ENCODE results near the gene TKT. TPM values are rescaled to one million over a fixed set of nuclear protein-coding genes. Genes with fewer than 3 reads are reported as not detected.

Gene TKT
- total and polyA plus RNA-seq, 7 donors, result 10.5 to 51.9 (median 23.1) TPM

DNA sequence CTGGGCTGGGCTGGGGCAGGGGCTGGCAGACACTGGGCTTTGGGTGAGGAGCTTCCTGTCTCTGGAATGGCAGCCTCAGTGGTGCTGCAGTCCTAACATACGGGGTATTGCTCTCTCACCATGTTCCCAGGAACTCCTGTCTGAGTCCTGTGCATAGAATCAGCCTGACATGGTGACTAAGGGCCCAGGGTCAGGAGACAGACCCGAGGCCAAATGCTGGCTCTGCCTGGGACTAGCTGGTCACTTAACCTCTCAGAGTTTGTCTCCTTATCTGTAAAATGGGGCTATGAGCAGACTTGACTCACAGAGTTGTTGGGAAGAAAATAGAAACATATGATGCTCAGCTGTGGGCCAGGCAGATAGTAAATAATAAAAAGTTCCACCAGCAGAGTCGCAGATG lies 66.5 kb downstream of the TKT start:
- no peak for TF ChIP-seq CTCF (IDR thresholded peaks at IDR 0.05)
- DNase-seq (no peak), ATAC-seq (no peak)
- WGBS, 3 donors, result 88 to 97% (median 95%) methylated on average over 3 of the region's 3 CpGs
- no peak overlapping the region for H3K4me3 ChIP-seq
- H3K27ac ChIP-seq, result no peak overlapping the region
- no peaks in the 10 kb centered on the region for H3K27me3 ChIP-seq (ENCODE audit: insufficient read depth in 3 of 3, low read length in 2 of 3)
- no peaks in the 10 kb centered on the region for H3K9me3 ChIP-seq
- peaks cover 5% of the 10 kb centered on the region for H3K4me1 ChIP-seq
- intact Hi-C loops (cut with DNase I), result no loop called here
- H3K36me3 ChIP-seq (ENCODE audit: insufficient read depth in 1 of 2, low read depth in 1 of 2), result peaks cover 0 to 32% of the 10 kb centered on the region in 2 donors

- Histone ChIP-seq H3K4me3 (no peak overlapping the region), H3K9me3 (no peaks in the 10 kb centered on the region), H3K27me3 (ENCODE audit: insufficient read depth in 3 of 3, low read length in 2 of 3) (no peaks in the 10 kb centered on the region), H3K27ac (no peak overlapping the region), H3K36me3 (ENCODE audit: insufficient read depth in 1 of 2, low read depth in 1 of 2) (peaks cover 0 to 33% of the 10 kb centered on the region in 2 donors), H3K4me1 (no peaks in the 10 kb centered on the region)
- TF ChIP-seq CTCF (IDR thresholded peaks at IDR 0.05), result no peak
- WGBS, 3 donors, result 92 to 95% (median 94%) methylated on average over 13 of the region's 13 CpGs
- ATAC-seq (no peak), DNase-seq (peak in 1 of 2 donors; percentile 28)
- intact Hi-C loops (cut with DNase I), result no loop called here
These were observed 67.1 kb downstream of the TKT start for GRCh38 chr3:53188720-53189119.

GRCh38 chr3:53188136-53188685 lies 67.6 kb downstream of the TKT start:
- DNase-seq, result no peak
- intact Hi-C loops (cut with DNase I), result no loop called here
- no peak for TF ChIP-seq CTCF (IDR thresholded peaks at IDR 0.05)
- Histone ChIP-seq H3K27me3 (ENCODE audit: insufficient read depth in 3 of 3, low read length in 2 of 3) (no peaks in the 10 kb centered on the region), H3K4me1 (no peaks in the 10 kb centered on the region), H3K36me3 (ENCODE audit: insufficient read depth in 1 of 2, low read depth in 1 of 2) (peaks cover 0 to 38% of the 10 kb centered on the region in 2 donors), H3K27ac (no peak overlapping the region), H3K4me3 (no peak overlapping the region), H3K9me3 (no peaks in the 10 kb centered on the region)
- no peak for ATAC-seq
- WGBS, 3 donors, result 87 to 91% (median 90%) methylated on average over 5 of the region's 5 CpGs

- no peaks in the 10 kb centered on the region for H3K27me3 ChIP-seq (ENCODE audit: insufficient read depth in 3 of 3, low read length in 2 of 3)
- WGBS, 3 donors, result 82 to 93% (median 88%) methylated on average over 4 of the region's 4 CpGs
- H3K27ac ChIP-seq, result no peak overlapping the region
- H3K9me3 ChIP-seq, result no peaks in the 10 kb centered on the region
- H3K36me3 ChIP-seq (ENCODE audit: insufficient read depth in 1 of 2, low read depth in 1 of 2), result peaks cover 0 to 41% of the 10 kb centered on the region in 2 donors
- intact Hi-C loops (cut with DNase I), result no loop called here
- DNase-seq, result peak in 1 of 2 donors; percentile 23
- H3K4me1 ChIP-seq, result no peaks in the 10 kb centered on the region
- no peak for TF ChIP-seq CTCF (IDR thresholded peaks at IDR 0.05)
- no peak for ATAC-seq
- H3K4me3 ChIP-seq, result no peak overlapping the region
These were observed 68.4 kb downstream of the TKT start for GRCh38 chr3:53187430-53187829.

DNA sequence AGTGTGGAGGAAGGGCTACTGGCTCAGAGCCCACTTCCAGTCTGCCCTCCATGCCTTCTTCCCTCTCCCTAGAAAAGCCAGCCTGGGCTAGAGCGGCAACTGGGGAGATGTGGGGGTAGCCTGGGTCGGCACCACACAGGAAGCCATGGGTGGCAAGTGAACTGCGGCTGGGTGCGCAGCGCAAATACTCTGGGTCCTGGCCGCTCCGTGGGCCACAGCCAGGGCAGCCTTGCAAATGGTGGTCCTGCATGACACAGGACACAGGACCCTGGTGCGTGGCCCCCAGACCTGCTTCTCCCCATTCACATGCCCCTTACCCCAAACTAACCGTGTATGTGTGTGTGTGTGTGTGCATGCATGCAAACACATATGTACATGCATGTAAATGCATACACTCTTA lies 69.1 kb downstream of the TKT start:
- intact Hi-C loops (cut with DNase I), result no loop called here
- peak in 1 of 2 donors; percentile 29 for DNase-seq
- Histone ChIP-seq H3K4me3 (no peak overlapping the region), H3K9me3 (no peaks in the 10 kb centered on the region), H3K27me3 (ENCODE audit: insufficient read depth in 3 of 3, low read length in 2 of 3) (no peaks in the 10 kb centered on the region), H3K36me3 (ENCODE audit: insufficient read depth in 1 of 2, low read depth in 1 of 2) (peaks cover 0 to 35% of the 10 kb centered on the region in 2 donors), H3K27ac (no peak overlapping the region), H3K4me1 (no peaks in the 10 kb centered on the region)
- 94 to 97% (median 97%) methylated on average over 8 to 9 of the region's 9 CpGs for WGBS, 3 donors
- TF ChIP-seq CTCF (IDR thresholded peaks at IDR 0.05), result no peak
- ATAC-seq, result no peak
